Pons (tissue), 1 donor: ENCODE data around the gene DNASE2B.

ENCODE experiments used
- DNase-seq: peaks from one replicate; pipeline ENCODE4 v3.0.0-alpha.2; 2016; ENCODE audit warnings: low spot score

Gene DNASE2B

DNA sequence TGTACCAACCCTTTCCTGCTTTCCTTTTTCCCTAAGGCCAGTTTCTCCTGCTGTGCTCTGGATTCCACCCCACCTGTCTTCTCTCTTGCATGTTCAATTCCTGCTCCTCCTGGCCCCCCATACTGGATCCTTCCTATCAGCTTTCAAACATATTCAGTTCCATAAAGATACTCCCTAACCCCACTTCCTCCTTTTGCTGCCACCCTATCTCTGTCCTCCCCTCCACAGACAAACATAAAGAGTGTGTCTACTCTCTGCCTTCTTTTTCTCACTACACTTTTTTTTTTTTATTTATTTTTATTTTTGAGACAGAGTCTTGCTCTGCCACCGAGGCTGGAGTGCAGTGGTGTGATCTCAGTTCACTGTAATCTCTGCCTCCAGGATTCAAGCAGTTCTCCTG lies 63.8 kb downstream of the DNASE2B start:
- no peak for DNase-seq
